ENCODE results near the gene INMT.

The INMT gene

DNA sequence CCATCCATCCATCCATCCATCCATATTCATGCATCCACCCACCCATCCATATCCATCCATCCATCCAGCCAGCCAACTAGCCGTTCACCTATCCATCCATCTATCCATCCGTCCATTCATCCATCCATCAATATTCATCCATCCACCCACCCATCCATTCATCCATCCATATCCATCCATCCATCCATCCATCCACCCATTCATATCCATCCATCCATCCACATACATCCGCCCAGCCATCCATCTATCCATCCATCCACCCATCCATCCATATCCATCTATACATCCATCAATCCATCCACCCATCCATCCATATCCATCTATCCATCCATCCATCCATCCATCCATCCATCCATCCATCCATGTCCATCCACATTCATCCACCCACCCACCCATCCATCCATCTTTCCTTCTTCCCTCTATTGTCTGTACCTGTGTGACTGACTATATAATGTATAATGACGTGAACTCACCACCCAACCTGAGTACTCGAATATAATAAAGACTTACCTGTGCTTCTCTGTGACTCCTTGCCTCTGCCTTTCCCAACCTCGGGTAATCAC is 2.5 kb downstream of the INMT start:
- no peak for DNase-seq

DNA sequence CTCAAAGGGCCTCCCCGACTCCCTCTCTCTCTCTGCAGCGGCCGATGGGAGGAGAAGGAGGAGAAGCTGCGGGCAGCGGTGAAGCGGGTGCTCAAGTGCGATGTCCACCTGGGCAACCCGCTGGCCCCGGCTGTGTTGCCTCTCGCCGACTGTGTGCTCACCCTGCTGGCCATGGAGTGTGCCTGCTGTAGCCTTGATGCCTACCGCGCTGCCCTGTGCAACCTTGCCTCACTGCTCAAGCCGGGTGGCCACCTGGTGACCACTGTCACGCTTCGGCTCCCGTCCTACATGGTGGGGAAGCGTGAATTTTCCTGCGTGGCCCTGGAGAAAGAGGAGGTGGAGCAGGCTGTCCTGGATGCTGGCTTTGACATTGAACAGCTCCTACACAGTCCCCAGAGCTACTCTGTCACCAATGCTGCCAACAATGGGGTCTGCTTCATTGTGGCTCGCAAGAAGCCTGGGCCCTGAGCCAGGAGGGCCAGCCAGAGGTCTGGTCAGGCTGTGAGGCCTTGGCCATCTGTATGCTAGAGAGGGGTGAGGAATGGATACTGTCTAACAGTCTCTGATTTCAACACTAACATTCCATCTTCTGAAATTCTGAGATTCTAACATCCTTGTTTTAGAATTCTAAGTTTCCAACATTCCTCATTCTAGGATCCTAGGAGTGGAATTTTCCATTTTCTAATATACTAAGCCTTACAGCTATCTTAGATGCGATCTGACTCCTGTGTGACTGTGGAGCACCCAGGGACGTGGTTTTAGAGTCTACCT is 3.6 kb downstream of the INMT start:
- DNase-seq: no peak

DNA sequence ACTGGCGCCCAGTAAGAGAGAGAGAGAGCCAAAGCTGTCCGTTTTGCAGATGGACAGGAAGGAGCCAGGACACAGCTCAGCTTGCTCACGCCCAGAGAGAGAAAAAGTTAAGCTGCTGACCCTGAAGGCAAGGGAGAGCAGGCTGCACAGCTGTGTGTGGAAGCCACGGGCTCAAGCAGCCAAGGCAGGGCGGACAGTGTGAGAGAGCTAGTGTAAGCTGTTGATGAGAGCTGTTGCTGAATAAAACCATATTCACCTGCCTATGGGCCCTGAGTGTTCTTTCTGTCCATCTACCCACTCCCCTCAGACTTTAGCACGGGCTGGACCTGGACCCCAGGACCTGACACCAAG is 5.4 kb downstream of the INMT start:
- DNase-seq: no peak

DNA sequence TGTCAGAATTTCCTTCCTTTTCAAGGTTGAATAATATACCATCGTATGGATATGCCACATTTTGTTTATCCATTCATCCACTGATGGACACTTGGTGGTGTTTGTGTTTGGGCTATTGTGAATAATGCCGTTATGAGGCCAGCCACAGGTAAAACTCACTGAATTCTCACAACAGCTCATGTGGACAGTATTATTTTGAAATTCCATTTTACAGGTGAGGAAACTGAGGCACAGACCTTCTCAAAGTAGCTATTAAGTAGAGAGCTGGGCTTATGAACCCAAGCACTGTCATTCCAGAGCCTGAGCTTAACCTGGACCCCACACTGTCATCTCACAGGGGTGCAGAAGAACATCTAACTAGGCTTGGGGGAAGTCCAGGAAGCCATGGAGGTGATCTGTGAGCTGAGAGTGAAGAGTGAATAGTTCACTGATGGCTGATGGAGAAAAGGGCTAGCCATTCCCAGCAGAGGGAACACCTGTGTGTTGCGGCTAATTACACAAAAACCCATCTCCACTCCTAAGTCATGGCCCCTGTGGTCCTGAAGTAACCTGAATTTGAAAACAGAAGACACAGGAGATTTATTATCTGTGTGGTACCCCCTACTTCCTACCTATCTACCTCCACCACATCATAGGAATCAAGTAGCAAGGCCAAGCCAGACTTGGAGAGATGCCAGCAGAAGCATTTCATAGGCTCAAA is 8.7 kb downstream of the INMT start:
- DNase-seq: no peak

DNA sequence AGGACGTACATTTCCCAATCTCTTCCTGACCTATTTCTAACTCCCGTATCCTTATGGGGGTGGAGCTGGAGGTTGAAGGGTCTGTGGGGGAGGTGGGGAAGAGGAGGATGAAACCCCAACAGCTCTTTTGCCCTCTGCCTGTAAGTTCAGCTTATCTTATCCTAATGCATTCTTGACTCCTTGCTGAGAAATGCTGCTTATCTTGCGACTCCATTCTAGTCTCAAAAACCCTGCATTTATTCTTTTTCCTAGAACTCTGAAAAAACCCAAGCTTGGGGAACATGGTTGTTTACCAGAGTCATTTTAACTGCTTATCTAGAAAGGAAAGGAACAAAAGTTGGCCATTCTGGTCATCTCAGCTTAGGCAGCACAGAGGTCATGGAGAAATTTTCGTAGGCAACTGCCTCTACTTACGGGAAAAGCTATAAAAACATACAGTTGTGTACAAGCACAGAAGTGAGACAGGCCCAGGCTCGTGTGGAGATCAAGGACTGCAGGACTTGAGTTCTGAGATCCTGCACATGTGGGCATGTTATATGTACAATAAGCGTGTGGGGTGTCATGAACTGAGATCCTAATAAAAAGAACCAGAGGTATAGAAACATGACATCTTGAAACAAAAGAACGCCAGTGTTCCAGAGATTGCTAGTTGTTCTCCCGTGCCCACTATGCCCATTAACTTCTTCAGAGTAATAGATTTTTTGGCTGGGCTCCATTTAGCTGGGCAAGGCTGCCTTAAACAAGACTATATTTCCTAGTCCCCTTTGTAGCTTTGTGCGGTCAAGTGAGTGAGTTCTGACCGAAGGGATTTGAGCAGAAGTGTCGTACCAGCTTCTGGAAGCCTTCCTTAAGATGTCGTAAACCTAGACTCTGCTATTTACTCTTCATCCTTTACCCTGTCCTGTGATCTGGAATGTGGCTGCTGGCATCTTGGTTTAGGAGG is 9.6 kb downstream of the INMT start:
- DNase-seq: peak; percentile 59

DNA sequence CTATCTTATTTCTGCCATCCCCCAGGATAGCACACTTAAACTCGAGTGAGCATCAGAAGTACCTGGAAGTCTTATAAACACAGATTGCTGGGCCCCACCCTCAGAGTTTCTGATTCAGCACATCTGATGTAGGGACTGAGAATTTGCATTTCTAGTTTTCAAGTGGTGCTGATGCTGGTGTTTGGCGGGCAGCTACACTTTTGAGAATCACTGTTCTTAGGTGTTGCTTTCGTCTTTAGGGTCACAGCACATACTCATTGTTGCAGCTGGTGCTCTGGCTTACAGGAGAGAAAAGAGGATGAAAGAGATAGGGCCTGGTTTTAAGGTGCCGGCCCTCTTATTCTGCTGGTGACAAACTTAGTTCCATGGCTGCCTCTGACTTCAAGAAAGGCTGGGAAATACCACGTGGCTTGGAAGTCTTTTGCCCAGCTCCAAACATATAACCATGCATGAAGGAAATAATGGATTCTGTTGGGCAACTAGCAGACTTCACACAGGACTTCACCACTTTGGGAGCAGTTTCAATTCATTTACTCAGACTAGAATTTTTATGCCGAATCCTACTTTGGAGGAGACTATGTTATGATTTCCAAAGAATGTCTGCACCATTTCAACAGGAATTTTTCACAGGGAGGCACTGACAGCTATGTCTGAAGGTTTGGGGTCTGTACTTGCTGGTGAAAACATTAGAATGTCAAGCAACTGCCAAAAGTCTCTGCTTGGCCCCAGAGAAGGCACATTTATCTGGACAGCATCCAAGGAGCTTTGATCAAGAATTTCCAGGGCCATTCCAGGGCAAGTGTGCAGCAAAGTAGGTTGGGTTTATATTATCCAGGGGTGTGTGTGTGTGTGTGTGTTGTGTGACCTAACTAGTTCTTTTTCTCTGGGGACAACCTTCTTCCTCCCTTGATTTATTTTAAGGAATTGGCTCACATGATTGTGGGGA is 12.4 kb downstream of the INMT start:
- DNase-seq: no peak

DNA sequence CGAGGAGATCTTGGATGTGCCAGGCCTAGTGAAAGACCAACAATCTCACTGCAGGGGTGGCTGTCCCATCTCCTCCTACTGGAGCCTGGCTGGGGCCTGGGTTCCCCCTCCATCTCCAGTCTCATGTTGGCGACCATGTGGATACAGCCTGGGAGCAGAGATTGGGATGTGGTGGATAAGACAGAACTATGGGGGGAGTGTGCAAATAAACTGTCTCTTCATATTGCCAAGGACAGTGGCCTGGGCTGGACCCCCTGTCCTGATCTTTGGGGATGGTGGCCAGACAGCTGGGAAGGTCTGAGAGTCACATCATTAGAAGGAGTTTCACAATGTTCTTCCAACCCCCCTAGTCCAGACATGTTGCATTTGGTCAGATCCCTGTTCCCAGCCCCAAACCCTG is 13.5 kb downstream of the INMT start:
- no peak for DNase-seq

DNA sequence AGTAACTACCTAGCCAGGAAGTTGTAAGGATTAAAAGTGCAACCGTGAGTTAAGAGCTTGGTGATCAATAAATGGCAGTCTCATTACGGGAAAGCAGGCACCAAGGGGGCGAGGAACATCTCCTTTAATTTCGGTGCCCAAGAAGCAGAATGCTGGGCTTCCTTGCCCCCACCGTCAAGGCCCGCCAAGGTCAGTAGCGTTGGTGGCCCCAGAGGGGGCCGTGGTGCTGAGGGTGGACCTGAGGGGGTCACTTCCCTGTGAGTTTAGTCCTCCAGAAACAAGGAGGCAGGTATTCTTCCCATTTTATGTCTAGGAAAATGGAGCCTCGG is 18.9 kb downstream of the INMT start:
- no peak for DNase-seq

DNA sequence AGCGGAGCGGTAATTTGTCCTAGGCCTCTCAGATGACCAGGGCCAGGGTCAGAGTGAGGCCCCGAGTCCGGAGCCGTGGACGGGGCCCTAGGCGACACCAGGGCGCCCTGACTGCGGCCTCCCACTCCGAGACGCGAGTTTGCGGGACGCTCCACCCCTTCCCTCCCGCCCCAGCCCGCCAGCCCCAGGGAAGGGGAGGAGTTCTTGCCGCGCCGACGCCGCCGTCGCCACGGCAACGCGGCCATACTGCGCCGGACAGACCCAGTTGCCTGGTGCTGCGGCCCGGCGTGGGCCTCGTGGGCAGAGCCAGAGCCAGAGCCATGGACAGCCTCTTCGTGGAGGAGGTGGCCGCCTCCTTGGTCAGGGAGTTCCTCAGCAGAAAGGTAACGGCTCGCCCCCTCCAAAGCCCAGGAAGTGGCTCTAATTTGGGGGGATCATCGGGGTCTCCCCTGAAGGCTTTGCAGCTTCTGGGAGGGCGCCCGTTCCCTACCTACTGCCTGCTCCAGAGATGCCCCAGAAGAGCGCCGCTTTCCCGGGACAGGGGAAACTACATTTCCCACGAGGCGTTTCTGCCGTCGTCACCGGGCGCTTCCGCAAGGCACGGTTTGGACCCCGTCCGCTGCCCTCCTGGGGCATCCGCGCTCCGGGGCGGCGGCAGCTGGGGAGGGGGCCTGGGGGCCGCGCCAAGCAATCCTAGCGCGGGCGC is 19.4 kb downstream of the INMT start, which contains the start of gene MINDY4:
MINDY4 (plus strand) TSS at position 244 of the 706 bp plus-strand sequence; CDS start at position 321, 77 bp downstream.
- no peak for DNase-seq

DNA sequence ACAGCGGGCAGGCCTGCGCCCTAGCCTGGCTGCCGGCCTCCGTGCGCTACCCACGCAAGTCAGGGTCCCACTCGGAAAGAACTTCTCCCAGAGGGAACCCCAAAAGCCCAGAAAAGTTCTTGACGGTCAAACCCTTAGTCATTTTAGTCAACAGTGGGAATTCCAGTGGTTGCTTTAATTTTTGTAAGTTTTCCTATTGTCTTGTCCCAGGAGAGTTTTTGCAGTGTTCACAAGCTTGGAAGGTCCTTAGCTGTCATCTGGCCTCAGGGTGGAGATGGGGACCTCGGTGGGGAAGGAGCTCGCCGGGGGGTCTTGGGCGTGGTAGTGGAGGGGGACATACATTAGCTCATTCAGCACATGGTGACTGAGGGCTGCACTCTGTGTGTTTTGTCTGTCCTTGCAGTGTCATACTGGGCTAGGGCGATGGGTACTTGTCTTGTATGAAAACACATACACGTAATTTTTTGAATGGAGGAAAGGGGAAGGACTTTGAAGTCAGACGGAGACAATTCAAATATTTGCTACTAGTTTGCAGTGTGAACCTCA is 20.0 kb downstream of the INMT start:
- no peak for DNase-seq

DNA sequence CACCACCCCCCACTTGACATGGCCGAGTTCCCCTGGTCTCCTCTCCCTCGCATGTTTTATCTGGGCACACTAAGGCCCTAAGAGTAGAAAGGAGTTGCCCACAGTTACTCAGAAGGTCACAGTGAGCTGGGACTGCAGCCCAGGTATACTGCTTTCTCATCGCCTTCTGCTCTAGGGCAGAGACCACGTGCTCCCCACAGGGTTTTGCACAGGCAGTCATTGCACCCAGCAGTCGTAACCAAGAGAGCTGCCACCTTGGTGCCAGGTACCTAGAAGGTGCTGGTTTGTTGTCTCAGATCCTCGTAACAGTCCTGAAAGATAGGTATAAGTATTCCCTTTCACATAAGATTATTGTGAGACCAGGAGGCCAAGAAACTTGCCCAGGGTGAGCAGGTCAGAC is 21.0 kb downstream of the INMT start:
- DNase-seq: no peak

DNA sequence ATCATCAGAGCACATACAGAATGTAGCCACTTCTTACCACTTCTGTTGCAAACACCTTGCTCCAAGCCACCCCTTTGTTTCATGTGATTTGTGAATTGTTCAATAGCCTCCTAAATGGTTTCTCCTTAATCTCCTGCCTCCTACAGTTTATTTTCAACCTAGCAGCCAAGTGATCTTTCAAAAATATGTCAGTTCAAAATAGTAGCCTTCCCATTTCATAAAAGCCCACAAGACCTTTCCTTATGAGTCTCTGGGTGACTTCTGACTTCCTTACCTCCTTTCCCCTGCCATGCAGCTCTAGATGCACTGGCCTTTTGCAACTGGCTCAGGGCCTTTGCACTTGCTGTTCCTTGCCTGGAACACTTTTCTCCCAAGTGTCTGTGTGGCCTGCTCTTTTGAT is 24.1 kb downstream of the INMT start:
- DNase-seq: no peak

DNA sequence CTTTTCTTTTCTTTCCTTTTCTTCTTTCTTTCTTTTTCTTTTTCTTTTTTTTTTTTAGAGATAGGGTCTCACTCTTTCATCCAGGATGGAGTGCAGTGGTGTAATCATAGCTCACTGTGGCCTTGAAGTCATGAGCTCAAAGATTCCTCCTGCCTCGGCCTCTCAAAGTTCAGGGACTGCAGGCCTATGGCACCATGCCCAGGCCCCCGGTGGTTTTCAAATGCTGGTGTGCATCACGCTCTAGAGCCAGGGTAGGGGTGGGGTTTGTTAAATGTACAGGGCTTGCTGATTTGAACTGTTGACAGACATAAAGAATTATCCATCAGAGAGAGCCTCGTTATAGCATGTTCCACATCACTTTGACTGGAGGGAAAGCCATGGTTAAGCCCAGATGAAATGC is 25.0 kb downstream of the INMT start:
- no peak for DNase-seq

DNA sequence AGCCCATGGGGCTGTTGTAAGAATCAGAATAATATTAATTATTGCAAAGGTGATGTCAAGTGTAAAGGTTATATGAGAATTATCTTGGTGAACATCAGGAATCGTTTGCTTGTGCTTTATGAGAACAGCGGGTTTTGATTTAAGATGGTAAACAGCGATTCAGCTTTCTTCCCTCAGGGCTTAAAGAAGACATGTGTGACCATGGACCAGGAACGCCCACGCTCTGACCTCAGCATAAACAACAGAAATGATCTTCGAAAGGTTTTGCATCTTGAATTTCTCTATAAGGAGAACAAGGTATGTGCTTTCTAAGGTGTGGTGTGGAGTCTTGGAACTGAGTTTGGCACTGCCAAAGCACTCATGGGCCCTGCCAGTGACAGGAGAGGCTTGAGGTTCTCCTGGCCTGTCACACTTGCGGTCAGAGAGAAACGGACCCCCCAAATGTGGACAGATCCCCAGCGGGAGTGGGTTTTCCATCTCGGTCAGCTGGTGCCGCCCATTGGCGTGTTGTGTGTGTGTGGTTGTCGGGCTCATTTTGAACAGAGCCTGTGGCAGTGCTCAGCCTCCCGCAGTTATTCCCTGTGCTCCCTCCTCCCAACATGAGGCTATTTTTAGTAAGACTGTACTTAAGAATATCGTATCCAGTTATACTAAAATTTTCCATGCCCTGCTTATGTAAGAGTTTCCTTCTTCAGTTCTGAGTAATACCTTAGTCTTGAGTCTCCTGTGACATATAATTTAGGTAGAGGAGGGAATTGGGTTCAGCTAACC is 26.5 kb downstream of the INMT start:
- no peak for DNase-seq

DNA sequence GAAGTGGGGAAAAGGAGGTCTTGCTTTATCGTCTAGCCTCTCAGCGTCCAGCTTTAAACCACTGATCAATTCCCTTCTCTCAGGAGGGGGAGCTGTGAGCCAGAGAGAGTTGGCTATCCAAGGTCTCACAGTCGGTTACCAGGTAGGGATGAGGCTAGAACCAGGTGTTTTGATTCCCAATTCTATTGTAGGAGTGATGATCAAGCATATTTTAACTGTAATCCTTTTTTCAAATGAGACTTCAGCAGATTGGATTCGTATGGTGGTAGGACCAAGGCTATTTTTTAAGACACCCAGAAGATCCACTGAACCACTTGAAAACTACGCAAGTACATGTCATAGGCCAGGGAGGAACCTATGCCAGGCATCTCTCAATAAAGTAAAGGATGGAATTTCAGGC is 27.6 kb downstream of the INMT start:
- no peak for DNase-seq

DNA sequence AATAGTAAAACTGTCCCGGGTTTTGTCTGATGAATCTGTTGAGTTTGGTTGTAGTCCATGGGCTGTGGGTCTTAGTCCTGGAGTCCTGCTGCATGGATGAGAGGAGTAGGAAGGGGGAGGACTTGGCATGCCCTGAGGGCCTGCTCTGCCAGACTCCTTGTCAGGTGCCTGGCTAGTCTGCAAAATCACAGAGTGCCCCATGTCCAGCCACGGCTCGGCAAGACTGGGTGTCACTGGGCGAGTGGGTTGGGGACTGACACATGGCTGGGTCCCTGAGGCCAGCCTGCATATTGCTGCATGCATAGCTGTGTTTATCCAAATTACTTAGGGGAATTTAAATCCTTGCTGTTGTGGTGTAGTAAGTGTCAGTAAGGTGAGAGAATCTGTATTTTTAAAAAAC is 29.0 kb downstream of the INMT start:
- no peak for DNase-seq

DNA sequence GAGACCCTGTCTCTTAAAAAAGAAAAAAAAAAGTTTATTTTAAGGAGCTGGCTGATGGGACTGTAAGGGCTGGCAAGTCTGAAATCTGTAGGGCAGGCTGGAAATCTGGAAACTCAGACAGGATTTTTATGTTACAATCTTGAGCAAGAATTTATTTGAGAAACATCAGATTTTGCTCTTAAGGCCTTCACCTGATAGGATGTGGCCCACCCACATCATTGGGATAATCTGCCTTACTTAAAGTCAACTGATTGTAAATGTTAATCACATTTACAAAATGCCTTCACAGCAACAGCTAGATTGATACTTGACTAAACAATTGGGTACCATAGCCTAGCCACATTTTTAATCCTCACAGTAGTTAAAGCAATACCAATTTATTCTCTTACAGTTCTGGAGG is 30.8 kb downstream of the INMT start:
- DNase-seq: no peak

DNA sequence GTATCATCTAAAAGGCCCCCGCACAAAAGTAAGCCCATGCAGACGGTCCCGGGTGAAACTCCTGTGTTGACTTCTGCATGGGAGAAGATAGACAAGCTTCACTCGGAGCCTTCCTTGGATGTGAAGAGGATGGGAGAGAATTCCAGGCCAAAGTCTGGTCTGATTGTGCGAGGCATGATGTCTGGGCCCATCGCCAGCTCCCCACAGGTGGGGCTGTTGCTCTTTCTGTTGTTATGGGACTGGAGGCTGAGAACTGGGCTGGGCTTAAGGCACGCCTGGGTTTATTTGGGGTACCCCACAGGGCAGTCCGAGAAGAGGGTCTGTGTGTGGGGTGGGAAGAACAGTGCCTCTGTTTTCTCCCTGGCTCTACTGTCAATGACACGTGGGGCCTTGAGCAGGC is 33.9 kb downstream of the INMT start:
- DNase-seq: no peak

DNA sequence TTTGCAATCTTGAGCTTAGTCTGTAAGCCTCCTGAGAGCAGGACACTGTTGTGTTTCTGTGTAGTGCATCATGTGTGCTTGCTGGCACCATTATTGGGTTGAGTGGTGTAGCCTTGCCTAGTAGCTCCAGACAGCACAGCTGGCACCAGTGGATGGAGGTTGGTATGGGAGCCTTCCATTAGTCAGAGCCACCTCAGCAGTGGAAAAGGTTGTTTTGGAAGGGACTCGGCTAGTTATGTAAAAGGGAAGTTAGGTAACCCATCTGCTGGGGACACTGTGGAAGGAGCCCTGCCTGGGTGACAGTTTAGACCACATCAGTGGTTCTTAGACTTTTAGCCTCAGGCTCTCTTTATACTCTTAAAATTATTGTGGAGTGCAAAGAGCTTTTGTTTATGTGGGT is 35.6 kb downstream of the INMT start:
- no peak for DNase-seq

DNA sequence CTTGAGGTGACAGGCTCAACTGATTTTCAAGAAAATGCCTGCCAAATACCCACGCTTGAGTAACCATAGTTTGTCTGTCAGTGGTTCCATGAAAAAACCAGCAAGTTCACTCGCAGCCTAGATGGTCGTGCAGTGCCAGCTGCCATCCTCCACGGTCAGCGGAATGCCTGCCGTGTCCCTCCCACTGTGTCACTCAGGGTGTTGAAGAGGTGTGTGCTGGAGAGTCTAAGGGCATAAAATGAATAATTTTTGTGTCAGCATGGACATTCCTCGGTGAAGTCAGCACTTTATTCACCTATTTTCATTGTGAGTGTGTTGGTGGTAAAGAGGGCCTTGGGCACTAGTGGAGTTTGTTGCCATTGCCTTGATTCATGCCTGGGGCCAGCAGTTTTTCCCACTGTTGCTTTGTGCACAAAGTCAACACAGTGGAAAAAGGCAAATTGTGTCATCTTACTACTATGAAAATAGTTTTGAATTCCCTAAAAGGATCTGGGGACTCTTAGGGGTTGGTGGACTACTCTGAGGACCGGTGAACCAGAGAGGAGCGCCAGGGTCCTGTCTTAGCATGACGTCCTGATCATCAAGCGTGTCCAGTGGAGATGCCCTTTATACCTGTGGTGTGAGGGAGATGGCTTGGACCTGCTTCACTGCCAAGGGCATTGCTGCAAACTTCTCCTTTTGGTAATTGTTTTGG is 36.9 kb downstream of the INMT start:
- DNase-seq: no peak
